GM18909 (cell line): ENCODE measurements around the gene PLEKHG5.

Experiments
- ATAC-seq: cut with Tn5 transposase; IDR thresholded peaks from one replicate; pipeline ENCODE4 v1.9.1; 2021; ENCODE audit warnings: mild to moderate bottlenecking; ENCODE audit not compliant: unreplicated experiment, poor library complexity

PLEKHG5 gene, protein sequence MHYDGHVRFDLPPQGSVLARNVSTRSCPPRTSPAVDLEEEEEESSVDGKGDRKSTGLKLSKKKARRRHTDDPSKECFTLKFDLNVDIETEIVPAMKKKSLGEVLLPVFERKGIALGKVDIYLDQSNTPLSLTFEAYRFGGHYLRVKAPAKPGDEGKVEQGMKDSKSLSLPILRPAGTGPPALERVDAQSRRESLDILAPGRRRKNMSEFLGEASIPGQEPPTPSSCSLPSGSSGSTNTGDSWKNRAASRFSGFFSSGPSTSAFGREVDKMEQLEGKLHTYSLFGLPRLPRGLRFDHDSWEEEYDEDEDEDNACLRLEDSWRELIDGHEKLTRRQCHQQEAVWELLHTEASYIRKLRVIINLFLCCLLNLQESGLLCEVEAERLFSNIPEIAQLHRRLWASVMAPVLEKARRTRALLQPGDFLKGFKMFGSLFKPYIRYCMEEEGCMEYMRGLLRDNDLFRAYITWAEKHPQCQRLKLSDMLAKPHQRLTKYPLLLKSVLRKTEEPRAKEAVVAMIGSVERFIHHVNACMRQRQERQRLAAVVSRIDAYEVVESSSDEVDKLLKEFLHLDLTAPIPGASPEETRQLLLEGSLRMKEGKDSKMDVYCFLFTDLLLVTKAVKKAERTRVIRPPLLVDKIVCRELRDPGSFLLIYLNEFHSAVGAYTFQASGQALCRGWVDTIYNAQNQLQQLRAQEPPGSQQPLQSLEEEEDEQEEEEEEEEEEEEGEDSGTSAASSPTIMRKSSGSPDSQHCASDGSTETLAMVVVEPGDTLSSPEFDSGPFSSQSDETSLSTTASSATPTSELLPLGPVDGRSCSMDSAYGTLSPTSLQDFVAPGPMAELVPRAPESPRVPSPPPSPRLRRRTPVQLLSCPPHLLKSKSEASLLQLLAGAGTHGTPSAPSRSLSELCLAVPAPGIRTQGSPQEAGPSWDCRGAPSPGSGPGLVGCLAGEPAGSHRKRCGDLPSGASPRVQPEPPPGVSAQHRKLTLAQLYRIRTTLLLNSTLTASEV

GRCh38 chr1:6491480-6491962, at the start of gene PLEKHG5:
TSS of gene PLEKHG5 (minus strand) at chr1:6491667. CDS start at chr1:6477571, 14,096 bp downstream.
- ATAC-seq: no peak

GRCh38 chr1:6538956-6539355, 47.5 kb upstream of the PLEKHG5 start:
- no peak for ATAC-seq

DNA sequence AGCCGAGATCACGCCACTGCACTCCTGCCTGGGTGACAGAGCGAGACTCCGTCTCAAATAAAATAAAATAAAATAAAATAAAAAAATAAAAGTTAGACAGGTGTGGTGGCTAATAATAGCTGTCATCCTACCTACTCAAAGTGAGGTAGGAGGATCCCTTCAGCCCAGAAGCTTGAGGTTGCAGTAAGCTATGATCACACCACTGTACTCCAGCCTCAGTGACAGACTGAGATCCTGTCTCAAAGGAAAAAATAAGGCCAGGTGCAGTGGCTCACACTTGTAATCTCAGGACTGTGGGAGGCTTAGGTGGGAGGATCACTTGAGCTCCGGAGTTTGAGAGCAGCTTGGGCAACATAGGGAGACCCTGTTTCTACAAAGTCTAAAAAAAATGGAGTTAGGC, 44.8 kb upstream of the PLEKHG5 start:
- ATAC-seq: no peak

- no peak for ATAC-seq
Measured at GRCh38 chr1:6535214-6535613, 43.7 kb upstream of the PLEKHG5 start.

DNA sequence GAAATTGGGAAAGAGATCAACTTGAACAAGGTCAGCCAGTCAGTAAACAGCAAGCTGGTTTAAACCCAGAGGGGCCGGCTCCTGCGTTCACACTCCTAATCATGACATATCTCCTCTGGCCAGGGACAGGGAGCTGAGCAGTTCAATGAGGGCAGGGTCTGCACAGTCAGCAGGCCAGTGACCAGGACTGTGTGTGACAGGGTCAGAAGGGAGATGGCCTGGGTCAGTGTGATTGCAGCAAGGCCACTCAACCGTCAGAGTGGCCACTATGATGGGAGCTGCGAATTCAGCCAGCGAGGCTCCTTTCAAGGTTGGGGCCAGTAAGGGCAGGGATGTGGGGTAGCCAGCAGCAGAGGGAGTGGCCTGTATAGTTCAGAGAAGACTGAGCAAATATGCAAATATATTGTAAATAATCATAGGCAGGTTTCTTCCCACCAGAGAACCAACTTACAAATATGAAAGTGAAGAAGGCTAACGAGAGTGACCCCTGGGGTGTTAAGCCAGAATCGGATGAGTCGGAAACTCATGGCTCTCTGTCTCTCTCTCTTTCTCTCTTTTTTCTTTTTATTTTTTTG, 42.9 kb upstream of the PLEKHG5 start:
- ATAC-seq: no peak

- no peak for ATAC-seq
Measured at GRCh38 chr1:6531996-6532395, 40.5 kb upstream of the PLEKHG5 start.

DNA sequence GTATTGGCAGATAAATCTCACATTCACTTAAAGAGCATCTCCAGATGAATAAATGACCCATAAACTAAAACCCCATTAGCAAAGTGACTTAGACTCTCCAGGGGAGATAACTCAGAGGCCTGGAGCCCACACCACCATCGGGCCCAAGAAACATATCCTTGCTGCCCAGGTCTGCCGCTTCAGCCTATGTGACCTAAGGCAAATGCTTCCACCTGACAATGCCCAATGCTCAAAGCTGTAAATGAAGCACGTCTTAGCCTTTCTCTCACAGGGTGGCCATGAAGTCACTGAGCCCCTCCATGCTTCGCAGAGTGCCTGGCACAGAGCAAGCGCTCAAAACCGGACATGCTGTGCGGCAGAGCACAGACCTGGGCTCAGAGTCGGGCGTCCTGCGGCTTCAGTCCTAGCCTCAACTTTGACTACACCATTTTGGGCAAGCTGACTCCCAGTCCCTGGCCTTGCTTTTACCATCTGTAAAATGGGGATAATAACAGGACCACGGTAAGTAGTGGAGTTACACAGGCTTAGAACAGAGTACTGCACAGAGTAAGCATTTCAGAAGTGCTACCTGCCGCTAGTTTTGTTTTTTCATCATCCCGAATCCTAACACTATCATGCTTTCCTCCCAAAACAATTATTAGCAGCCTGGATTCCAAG, 39.2 kb upstream of the PLEKHG5 start:
- no peak for ATAC-seq

- no peak for ATAC-seq
Measured at GRCh38 chr1:6528492-6528891, 37.0 kb upstream of the PLEKHG5 start.

DNA sequence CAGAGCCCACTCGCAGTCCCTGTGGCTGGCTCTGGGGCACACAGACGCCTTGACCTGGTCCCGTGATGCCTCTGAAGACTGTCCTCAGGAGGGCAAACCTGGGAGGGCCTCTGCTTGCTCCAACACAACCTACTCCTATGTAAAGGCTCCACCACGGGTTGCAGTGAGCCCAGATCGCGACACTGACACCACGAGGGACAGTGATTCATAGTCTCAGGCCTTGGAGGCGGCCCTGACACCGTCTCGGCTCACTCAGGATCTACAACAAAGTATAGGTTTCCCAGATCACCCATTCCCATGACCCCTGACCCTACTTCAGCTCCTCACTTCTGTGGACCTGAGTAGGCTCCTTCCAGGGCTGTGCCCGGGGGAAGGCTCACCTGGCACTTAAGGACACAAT, 34.8 kb upstream of the PLEKHG5 start:
- no peak for ATAC-seq

DNA sequence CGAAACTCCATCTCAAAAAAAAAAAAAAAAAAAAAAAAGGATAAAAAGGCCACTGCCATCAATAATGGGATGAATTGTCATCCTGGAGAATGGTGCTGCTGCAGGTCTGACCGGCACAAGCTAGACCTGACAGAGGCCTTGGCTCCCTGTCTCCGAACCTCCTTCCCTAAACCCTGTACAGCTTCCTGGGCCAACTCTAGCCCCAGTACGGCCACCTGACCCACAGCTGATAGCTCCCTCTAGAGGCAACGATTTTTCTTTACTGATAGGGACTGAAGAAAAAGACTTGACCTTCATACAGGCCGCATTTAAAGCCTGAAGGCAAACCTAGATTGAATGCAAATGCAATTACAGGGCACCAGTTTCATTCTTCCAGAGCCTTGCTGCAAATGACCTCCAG, 32.1 kb upstream of the PLEKHG5 start:
- ATAC-seq: no peak

- no peak for ATAC-seq
Measured at GRCh38 chr1:6521536-6521935, 30.1 kb upstream of the PLEKHG5 start.

GRCh38 chr1:6519935-6520671, 28.6 kb upstream of the PLEKHG5 start:
- ATAC-seq: no peak

DNA sequence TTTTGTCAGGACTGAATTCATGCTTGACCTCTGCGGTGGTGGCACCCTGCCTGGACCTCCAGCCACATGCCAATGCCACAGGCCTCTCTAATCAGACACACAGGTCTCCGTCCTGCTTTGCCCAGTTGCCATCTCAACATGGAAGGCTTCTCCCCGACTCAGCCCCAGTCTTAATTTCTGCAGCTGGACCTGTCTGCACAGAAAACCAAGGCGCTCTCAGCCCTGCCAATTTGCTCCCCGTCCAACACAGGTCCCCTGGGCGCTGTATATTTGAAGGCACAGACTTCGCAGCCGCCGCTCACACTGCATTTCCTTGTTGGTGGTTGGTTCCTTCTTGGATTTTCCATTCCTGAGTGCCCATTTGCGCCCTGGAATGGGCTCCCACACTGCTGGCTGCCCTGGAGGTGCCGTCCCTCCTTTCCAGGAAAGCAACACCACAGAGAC, 28.0 kb upstream of the PLEKHG5 start:
- no peak for ATAC-seq

GRCh38 chr1:6517435-6517851, 26.0 kb upstream of the PLEKHG5 start:
- no peak for ATAC-seq

DNA sequence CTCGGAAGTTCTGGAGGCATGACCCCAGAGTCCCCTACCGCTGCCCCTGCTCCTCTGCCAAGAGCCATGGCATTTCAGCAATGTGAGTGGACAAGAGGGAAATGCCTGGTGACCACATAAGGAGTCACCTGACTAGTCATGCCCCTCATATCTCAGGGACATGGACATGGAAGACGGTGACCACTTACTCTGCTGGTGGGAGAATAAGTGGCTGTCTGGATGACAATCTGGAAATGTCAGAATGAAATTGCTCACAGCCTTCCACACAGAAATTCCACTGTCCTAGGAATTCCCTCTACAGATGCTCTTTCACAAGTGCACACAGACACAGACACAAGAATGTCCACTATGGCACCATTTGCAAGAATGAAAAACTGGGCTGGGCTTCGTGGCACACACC, 24.3 kb upstream of the PLEKHG5 start:
- no peak for ATAC-seq

DNA sequence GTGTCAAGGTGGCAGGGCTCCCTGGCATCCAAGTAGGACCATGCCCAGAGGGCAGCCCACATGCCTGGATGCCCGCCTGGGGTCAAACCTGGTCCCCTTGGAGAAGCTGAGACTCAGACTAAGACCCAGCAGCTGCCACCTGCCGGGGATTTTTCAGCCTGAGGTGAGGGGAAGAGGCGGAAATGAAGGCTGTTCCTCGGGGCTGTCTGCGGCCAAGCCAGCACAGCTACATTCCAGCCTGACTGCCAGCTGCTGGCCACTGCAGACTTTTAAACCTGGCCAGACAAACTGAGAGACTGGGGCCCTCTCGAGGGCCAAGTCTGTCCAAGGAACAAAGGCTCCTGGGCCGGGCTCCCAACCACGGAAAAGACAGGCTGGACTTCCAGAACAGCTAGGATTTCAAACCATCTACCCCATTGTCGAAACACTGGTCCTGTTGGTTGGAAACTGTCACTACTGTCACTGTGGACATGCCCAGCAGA, 21.9 kb upstream of the PLEKHG5 start:
- ATAC-seq: no peak

GRCh38 chr1:6512908-6513280, 21.4 kb upstream of the PLEKHG5 start:
- ATAC-seq: no peak

- no peak for ATAC-seq
Measured at GRCh38 chr1:6512245-6512907, 20.9 kb upstream of the PLEKHG5 start.
